HuH-7.5 (cell line): ENCODE measurements around the gene SLC6A9.

Experiments used
- DNase-seq: peaks from one replicate; pipeline ENCODE4 v3.0.0; 2011; ENCODE audit warnings: low spot score

SLC6A9 gene

DNA sequence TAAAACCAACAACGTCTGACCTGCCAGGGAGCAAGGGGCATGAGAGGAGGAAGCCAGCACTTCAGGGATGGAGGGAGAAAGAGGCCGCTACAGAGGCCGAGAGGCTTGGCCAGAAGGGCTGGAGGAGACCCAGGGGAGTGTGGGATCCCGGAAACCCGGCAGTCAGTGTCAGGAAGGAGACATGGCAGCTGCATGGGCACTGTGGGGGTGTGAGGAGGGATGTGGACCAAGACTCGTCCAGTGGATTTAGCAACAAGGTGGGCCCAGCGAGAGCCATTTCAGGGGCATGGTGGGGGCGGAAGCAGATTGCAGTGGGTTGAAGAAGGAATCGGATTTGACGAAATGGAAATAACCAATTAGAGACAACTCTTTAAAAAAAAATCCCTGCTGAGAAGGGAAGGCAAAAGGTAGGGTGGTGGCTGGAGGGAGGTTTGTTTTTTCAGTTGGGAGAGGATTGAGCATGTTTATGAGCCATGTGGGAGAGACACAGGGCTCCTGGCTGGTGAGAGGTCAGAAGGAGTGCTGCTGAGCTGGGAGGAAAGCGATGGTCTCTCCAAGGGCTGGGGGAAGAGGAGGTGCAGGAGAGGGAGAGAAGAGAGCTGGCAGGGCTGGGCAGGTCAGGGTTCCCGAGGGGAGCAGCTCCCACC lies 47.9 kb downstream of the SLC6A9 start:
- DNase-seq, result no peak

DNA sequence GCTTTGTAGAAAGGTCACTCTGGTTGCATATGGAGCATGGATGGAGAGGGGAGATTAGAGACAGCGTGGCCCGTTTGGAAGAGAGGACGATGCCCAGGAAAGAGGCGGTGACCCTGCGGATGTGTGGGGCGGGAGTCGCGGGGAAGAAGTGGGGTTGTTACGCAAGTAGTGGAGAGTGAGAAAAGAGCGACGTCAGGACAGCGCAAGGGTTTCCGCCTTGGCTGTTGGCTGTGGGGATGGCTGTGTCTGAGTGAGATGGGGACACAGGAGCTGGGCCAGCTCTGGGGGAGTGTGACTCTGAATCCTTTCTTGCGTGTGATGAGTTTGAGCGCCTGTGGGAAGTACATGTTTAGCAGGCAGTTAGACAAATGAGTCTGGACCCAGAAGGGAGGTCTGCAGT lies 48.5 kb downstream of the SLC6A9 start:
- DNase-seq, result no peak

DNA sequence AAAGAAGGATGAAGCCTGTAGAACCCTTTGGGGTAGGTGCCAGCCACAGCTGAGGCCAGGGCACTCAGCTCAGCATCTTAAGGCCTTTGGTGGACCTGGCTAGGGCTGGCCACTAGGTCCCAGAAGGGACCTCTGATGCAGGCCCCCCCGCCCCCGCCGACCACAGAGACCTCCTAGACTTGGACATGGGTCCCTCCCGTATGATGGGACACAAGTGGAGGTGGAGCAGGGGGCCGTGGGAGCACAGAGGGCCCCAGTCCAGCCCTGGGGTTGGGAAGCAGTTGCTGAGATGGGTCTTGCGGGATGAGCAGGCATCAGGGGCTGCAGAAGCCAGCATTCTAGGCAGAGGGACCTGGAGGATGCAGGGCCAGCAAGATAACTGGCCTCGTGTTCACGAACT lies 49.0 kb downstream of the SLC6A9 start:
- no peak for DNase-seq

DNA sequence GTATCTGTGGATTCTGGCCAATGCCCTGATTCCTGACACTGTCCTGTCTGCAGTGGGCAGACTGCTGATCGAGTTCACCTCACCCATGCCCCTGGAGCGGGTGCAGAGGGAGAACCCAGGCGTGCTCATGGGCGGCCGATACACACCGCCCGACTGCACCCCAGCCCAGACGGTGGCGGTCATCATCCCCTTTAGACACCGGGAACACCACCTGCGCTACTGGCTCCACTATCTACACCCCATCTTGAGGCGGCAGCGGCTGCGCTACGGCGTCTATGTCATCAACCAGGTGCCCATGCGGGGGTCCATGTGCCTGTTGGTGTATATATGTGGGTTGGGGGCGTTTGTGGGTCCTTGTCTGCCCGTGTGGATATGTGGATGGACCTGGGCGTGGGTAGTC lies 49.6 kb downstream of the SLC6A9 start:
- DNase-seq, result no peak

DNA sequence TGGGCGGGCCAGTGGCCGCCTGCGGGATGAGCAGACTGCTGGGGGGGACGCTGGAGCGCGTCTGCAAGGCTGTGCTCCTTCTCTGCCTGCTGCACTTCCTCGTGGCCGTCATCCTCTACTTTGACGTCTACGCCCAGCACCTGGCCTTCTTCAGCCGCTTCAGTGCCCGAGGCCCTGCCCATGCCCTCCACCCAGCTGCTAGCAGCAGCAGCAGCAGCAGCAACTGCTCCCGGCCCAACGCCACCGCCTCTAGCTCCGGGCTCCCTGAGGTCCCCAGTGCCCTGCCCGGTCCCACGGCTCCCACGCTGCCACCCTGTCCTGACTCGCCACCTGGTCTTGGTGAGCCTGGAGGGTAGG lies 50.1 kb downstream of the SLC6A9 start:
- no peak for DNase-seq

DNA sequence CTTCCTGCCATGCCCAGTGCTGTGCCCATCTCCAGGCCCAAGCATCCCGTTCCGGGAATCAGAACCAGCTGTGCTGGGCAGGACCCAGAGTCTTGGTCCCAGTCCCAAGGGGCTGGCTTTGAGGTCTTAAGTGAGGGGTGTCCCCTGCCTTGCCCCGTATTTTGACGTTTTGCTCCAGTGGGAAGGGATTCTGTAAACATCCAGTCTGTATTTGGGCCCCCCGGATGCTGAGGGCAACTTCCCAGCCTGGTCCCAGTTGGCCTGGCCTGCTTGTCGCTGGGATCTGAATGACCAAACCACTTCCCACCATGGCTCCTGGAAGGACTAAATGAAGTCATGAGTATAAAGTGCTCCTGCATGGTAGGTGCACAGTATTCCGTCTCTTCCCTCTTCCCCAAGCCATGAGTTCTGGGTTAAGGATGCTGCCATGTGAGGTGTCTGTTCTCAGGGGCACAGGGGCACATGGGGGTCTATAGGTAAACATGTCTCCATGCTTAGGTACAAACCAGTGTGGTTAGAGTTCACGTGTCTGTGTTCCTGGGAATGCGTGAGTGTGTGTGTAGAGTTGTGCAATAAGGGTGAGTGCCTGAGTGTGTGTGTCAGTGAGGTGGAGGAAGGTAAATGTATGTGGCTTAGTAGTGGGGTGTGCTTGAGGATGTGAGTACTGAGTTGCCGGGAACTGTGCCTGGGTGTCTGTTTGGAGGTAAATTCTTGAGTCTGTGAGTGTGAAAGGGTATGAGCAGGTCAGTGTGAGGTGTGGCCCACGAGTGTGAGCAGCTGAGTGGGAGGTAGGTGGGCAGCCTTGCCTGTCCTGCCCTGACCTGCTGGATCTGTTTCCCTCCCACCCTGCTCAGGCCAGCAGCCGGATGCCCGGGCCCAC lies 50.8 kb downstream of the SLC6A9 start:
- DNase-seq, result no peak

DNA sequence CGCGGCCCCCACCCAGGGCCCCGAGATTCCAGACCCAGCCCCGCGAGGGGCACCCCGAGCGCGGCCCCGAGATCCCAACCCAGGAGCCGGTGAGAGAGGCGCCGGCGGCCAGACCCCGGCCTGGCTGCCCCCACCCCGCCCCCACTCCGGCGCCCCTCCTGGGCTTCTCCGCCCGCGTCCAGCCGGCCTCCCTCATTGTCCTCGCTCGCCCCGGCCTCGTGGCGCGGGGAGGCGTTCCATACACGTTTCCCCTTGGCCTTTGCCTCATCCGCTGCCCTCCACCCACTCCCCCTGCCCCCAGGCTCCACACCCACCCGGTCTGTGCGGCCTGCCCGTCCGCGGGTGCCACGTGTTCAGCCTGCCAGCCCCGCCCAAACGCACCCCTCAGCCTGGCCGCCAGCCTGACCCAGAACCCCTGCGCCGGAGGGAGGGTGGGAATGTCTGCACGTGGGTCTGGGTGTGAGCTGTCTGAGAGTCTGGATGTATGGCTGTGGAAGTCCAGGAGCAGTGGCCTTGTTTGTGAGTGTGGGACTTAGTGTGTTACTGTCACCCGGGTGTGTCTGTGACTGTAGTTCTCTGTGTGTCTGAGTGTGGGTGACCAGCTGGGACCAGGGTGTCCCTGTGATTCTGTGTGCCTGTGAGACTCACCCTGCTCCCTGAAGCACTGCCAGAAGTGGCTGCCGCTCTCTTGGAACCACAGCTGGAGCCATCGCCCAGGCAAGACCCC lies 51.6 kb downstream of the SLC6A9 start:
- DNase-seq, result peak; percentile 86

DNA sequence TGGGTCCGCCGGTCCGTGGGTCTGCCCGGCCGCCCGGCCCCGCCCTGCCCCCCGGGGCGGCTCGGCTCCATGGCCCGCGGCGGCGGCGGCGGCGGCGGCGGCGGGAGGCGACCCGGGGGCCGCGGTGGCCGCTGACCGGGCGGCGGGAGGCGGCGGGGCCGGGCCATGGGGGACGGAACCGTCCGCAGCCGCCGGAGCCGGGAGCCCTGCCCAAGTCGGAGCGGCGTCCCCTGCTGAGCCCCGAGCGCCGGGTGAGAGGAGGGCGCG lies 52.1 kb downstream of the SLC6A9 start:
- DNase-seq, result no peak

DNA sequence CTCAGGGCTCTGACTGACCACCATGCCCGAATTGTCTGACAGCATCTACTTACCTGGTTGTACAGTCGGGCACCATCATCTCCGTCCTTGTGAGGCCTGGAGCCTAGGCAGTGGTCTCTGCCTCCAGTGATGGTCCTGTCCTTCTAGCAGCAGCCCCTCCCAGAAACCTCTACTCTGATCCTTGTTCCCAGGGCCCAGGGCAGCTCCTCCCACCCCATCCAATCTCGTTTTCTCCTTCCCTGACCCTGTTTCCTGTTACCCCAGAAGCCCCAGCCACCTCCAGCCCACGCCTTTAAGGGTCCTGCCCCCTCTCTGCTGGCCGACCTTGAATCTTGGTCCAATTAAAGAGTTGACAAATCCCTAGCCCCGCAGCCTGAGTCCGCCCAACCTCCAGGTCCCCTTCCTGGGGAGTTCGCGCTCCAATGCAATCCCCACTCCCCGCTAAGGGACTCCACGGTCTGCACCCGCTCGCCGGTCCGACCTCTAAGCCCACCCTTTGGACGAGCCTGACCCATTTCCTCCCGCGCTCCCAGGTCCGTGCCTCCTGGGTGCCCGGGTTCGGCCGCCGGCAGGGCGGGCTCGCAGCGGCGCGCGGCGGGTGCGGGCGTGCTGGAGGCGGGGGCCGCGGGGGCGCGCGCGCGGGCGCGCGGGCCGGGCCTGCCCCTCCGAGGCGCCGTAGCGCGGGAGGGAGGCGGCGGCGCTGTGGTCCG lies 52.6 kb downstream of the SLC6A9 start, which contains the start of gene B4GALT2:
TSS of gene B4GALT2 (plus strand) at position 660 of the 710 bp plus-strand sequence. CDS start 1,951 bp downstream, outside the sequence.
- DNase-seq, result peak; percentile 90

DNA sequence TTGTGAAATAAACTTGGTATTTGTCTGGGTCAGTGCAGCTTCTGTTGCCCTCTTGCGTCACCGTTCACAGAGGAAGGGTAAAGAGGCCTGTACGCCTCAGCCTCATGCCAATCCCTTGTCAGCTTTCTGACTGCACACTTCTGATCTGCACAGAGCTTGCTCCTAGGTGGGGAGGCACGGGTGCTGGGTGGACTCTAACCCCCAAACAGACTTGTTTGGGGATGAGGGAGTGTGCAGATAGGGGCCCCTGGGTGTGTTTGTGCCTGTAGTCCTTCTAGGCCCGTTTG lies 53.1 kb downstream of the SLC6A9 start:
- no peak for DNase-seq

DNA sequence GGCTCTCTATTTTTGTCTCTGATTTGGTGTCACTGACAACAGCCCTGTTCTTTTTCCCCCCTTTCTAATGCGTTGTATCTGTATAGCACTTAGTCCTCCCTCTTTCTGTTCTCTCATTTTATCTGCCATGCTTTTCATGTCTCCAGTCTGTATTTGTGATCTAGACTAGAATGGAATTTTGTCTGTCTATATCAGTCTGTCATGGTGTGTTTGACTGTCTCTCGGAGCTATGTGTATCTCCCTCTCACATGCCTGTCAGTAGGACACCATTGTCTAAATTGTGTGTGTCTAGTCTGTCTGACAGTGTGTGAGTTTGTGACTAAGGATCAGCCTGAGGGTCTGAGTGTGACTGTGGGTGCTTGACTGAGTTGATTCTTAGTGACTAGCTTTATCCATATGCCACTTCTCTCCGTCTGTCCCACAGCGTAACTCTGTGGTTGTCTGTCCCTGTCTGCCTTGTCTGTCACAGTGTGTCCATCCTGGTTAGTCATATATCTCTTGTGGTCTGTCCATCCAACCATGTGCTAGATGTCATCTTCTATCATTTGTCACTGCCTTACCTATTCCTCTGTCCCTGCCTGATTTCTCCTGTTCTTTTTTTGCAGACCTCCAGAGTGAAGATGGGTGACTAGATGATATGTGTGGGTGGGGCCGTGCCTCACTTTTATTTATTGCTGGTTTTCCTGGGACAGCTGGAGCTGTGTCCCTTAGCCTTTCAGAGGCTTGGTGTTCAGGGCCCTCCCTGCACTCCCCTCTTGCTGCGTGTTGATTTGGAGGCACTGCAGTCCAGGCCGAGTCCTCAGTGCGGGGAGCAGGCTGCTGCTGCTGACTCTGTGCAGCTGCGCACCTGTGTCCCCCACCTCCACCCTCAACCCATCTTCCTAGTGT lies 53.6 kb downstream of the SLC6A9 start:
- no peak for DNase-seq

DNA sequence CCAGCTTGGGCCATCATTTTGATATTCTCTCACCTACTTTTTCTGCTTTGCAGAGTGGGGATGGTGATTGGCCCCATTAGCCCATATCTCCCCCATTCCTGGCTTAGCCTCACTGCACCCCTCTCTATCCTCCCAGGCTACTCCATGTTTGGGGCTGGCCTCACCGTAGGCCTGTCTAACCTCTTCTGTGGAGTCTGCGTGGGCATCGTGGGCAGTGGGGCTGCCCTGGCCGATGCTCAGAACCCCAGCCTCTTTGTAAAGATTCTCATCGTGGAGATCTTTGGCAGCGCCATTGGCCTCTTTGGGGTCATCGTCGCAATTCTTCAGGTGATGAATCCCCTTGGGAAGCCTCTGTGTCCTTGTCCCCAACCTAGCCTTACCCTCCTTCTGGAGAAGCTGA lies 54.4 kb downstream of the SLC6A9 start:
- DNase-seq, result no peak

DNA sequence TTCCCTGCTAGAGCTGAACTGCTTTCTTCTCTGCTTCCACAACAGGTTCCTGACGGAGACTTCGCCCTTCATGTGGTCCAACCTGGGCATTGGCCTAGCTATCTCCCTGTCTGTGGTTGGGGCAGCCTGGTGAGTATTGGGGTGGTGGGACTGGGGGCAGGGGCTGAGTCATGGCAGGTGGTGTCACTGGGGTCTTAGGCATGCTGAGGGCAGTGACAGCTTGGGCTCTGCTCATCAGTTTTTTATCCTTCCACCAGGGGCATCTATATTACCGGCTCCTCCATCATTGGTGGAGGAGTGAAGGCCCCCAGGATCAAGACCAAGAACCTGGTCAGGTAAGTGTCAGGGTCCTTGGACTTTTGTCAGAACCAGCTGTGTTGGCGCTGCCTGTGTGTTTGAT lies 55.2 kb downstream of the SLC6A9 start:
- no peak for DNase-seq

DNA sequence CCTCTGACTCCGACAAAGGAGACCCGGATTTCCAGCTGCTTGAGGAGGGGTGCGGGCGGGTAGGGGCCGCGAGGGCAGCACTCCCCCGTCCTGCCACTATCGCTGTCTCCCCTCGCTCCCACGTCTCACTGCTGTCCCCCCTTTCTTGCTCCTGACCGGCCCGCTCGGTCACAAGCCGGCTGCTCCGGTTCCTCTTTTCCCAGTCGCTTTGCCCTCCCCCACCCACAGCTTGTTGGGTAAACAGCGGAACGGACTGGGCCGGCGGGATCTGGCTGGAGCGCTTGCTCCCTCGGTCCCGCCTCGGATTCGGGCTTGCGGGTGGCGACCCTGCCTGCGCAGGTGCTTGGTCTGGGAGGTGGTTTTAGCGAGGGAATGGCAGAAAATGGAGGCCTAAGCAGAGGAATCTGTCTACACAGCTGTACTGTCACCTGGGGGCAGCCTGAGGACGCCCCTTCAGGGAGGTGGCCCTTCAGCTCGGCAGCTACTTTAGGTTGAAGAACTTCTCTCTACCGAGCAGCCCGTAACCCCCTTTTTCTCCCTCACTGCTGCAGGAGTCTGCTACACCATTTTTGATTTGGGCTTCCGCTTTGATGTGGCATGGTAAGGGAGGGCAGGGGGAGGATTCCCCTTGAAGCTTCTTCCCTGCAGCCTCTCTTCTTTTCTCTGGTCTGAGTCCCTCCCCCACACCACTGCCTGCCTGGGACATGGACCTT lies 55.9 kb downstream of the SLC6A9 start:
- DNase-seq, result no peak

DNA sequence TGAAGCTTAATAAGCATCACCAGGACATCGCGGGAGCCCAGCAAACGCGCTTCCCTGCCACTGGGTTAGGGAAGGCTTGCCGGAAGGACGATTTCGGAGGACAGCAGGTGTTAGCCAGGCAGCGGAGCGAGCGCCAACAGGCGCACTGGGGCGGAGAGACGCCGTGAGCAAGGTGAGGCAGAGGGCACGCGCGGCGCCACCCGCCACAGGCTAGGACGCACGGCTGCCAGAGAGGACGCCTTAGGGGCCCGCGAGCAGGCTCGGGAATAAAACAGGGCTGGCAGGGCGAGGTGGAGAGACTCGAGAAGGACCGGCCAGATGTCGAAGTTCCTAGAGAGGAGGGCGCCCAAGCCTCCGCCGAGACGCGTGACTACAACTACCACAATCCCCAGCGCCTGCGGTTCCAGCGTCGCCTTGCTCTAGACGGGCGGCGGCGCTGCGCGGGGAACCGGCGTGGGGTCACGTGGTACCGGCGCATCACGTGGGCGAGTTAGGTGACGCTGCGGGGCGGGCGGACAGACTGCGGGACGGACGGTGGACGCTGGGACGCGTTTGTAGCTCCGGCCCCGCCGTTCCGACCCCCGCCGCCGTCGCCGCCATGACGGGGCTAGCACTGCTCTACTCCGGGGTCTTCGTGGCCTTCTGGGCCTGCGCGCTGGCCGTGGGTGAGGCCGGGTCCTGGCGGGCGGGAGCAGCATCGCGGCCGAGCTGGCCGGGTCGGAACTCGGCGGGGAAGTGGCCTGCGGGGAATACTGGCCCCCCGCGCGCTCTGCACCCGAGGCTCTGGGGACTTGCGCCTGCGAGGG lies 56.6 kb downstream of the SLC6A9 start, which contains the start of gene ATP6V0B:
TSS of gene ATP6V0B (plus strand) at position 518 of the 806 bp plus-strand sequence. CDS start at position 599, 81 bp downstream.
- DNase-seq, result peak; percentile 97

DNA sequence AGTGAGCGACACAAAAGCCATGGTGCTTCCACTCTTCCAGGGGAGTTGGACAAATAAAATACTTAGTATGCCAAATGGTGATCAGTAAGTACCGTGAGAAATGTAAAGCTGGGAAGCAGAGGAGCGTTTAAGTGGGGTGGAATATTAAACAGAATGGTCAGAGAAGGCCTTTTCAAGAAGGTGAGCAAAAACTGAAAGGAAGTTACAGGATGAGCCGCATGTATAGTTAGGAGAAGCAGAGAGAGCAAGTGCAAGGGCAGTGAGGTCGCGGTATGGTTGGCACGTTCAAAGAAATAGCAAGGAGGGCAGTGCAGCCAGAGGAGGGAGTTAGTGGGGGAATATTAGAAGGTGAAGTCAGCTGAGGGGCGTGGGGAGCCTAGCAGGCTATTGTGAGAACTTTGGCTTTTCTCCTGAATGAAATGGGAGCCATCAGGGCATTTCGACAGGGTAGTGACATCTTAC lies 57.2 kb downstream of the SLC6A9 start:
- no peak for DNase-seq

DNA sequence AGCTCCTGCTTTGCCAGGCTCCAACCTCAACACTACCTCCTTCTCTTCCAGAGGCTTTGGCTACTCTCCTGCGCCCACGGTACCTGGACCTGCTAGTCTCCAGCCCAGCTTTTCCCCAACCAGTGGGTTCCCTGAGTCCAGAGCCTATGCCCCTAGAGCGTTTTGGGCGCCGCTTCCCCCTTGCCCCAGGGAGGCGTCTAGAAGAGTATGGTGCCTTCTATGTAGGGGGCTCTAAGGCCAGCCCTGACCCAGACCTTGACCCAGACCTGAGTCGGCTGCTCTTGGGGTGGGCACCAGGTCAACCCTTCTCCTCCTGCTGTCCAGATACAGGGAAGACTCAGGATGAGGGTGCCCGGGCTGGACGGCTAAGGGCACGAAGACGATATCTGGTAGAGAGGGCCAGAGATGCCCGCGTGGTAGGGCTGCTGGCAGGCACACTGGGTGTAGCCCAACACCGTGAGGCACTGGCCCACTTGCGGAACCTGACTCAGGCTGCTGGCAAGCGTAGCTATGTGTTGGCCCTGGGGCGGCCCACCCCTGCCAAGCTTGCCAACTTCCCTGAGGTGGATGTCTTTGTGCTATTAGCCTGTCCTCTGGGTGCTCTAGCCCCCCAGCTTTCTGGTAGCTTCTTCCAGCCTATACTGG lies 59.8 kb downstream of the SLC6A9 start:
- DNase-seq, result no peak

DNA sequence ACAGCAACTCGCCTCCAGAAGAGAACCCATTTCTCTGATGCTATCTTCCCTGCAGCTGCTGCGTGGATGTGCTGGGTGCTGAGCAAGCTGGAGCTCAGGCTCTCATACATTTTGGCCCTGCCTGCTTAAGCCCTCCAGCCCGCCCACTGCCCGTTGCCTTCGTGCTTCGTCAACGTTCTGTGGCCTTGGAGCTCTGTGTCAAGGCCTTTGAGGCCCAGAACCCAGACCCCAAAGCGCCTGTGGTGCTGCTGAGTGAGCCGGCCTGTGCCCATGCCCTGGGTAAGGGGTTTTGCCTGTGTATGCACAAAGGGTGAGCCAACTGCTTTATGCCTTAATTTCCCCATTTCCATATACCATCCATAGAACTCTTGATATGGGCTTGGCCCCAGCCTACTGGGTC lies 60.4 kb downstream of the SLC6A9 start:
- no peak for DNase-seq

DNA sequence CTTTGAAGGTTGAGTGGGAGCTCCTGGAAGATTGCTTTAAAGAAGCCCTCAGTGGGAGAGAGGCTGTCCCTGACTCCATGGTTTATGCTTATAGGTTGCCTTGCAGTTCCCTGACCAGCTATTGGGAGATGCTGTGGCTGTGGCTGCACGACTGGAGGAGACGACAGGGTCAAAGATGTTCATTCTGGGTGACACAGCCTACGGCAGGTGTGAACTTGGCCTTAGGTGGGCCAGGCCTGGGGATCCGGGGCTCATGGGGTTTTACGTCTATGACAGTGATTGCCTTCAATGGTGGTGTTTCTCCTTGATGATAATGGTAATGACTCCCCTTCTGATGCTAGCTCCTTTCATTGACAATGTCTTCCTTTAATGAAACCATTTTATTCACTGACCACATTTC lies 60.8 kb downstream of the SLC6A9 start:
- no peak for DNase-seq
